Mucosa of rectum (tissue), 2 donors: ENCODE measurements around the gene PER1.

ENCODE experiments used
- H3K27ac ChIP-seq, 2 donors: one replicate each; pipeline ENCODE4 v1.7.0; 2013; ENCODE audit warnings: inconsistent platforms in 2 of 2, low read depth in 2 of 2, low read length in 2 of 2
- H3K27me3 ChIP-seq, 2 donors: one replicate each; pipeline ENCODE4 v1.7.0; 2013; ENCODE audit warnings: low read length in 2 of 2; ENCODE audit not compliant: control insufficient read depth in 2 of 2, insufficient read depth in 2 of 2
- H3K36me3 ChIP-seq, 2 donors: one replicate each; pipeline ENCODE4 v1.7.0; 2013; ENCODE audit warnings: low read length in 2 of 2; ENCODE audit not compliant: control insufficient read depth in 2 of 2, insufficient read depth in 2 of 2
- H3K4me1 ChIP-seq, 2 donors: one replicate each; pipeline ENCODE4 v1.7.0; 2013; ENCODE audit warnings: low read length in 2 of 2, mild to moderate bottlenecking in 1 of 2; ENCODE audit not compliant: control insufficient read depth in 2 of 2, insufficient read depth in 2 of 2
- H3K4me3 ChIP-seq, 2 donors: one replicate each; pipeline ENCODE4 v1.7.0; 2013; ENCODE audit warnings: low read length in 2 of 2
- H3K9ac ChIP-seq, 2 donors: one replicate each; pipeline ENCODE4 v1.7.0; 2013; ENCODE audit warnings: low read length in 2 of 2, low read depth in 1 of 2, mild to moderate bottlenecking in 1 of 2
- H3K9me3 ChIP-seq, 2 donors: one replicate each; pipeline ENCODE4 v1.7.0; 2013; ENCODE audit warnings: low read length in 2 of 2; ENCODE audit not compliant: control insufficient read depth in 2 of 2
- donor health status: healthy.
- donor health status: Normal muscosa, but diverticular disease.

Gene PER1

DNA sequence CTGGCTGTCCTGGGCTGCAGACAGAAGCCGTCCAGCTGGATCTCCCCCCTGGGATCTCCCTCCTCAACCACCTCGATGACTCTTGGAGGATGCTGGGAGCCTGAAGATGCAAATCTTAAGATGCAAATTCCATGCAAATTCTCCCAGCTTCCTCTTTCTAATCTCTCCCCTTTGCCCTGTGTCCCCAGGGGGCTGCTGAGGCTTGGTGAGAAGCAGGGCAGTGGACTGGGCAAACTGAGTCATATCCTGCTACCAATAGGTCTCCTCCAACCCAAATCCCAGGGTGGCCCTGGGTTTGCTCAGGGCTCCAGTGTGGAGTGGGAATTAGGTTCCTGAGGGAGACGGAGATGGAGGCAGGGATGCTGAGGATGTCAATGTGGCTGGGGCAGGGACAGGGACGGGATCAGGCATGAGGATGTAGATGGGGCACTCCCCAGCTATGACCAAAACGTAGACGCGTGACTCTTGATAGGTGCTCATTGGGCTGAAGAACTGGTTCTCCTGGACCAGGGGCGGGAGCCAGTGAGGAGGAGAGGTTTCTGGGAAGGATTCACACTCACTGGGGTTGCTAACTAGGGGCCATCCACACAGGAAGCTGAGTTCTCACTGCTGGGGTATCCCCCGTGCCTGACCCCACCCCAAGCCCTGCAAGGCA is 61.0 kb downstream of the PER1 start:
- H3K4me1 ChIP-seq = peaks cover 0 to 2% of the 10 kb centered on the region in 2 donors
- no peaks in the 10 kb centered on the region for H3K9me3 ChIP-seq
- H3K4me3 ChIP-seq = no peak overlapping the region
- peaks cover 3 to 14% of the 10 kb centered on the region in 2 donors for H3K27me3 ChIP-seq
- no peaks in the 10 kb centered on the region for H3K36me3 ChIP-seq
- no peak overlapping the region for H3K9ac ChIP-seq
- no peak overlapping the region for H3K27ac ChIP-seq
